ENCODE results near the gene IFNK.

The IFNK gene

DNA sequence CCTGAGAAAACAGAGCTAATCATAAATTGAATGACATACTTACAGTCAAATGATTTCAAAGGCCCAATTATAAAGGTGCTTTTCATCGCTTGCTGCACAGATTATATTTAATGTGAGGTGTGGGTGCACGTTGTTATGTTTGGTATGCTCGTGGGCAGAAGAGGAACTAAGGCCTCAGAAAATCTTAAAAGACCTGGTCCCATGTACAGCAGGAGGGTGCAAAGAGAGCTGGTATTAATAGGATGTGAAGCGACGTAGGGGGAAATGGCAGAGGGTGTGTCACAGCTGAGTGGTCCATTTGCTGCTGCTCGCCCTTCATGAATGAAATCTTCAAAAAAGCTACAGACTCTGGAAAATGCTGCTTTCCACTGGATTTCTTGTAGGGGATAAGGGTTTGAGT is 40.5 kb upstream of the IFNK start:
- Histone ChIP-seq H3K27me3 (replicated peaks in 2 of 5; ENCODE audit: control insufficient read depth in 4 of 5, insufficient read depth in 5 of 5, low read length in 4 of 5) (no peaks in the 10 kb centered on the region), H3K4me3 (ENCODE audit: control insufficient read depth in 1 of 7, extremely low read depth in 1 of 7, insufficient read depth in 4 of 7, low read depth in 2 of 7, low read length in 6 of 7) (no peak overlapping the region), H3K4me1 (ENCODE audit: control extremely low read depth in 1 of 4, control insufficient read depth in 4 of 4, insufficient read depth in 4 of 4, low read length in 3 of 4) (peaks cover 0 to 15% (median 4%) of the 10 kb centered on the region in 4 experiments), H3K9me3 (ENCODE audit: control extremely low read depth in 1 of 5, control insufficient read depth in 4 of 5, insufficient read depth in 2 of 5, low read depth in 1 of 5, low read length in 4 of 5) (peaks cover 0 to 7% (median 2%) of the 10 kb centered on the region in 5 experiments), H3K36me3 (ENCODE audit: control insufficient read depth in 4 of 4, insufficient read depth in 4 of 4, low read length in 3 of 4) (no peaks in the 10 kb centered on the region), H3K27ac (ENCODE audit: insufficient read depth in 1 of 2, low read depth in 1 of 2, low read length in 2 of 2, poor library complexity in 1 of 2, severe bottlenecking in 2 of 2) (no peak overlapping the region)
- 83% methylated on average over 5 of the region's 6 CpGs for WGBS (ENCODE audit: insufficient coverage)
- DNase-seq = no peak
- POLR2A ChIA-PET = no interaction called here
- CTCF ChIA-PET = interaction anchor here (1.4 to 1.5 kb wide), 3 partner anchors 8 to 48 kb away, joined by 4 to 5 read pairs (median 4); no protein-coding TSS in a partner anchor

DNA sequence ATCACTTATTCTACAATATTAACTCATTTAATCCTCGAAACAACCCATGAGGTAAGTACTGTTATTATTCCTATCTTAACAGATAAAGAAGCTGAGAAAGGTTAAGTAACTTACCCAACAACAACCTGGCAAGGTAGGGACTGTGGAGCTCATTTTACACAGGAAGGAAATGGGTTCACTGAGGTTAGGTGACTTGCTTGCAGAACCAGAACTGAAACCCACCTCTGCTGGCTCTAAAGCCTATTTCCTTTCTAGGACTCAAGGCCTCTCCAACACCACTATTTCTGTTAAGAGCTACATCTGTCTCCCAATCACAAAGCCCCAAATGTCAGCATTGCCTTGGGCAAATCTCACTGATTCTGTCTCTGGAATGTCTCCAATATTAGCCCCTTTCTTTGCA is 38.9 kb upstream of the IFNK start:
- no peak overlapping the region for H3K4me3 ChIP-seq (ENCODE audit: control insufficient read depth in 1 of 7, extremely low read depth in 1 of 7, insufficient read depth in 4 of 7, low read depth in 2 of 7, low read length in 6 of 7)
- peaks cover 0 to 10% (median 3%) of the 10 kb centered on the region in 4 experiments for H3K4me1 ChIP-seq (ENCODE audit: control extremely low read depth in 1 of 4, control insufficient read depth in 4 of 4, insufficient read depth in 4 of 4, low read length in 3 of 4)
- WGBS (ENCODE audit: insufficient coverage) = no CpG with 5 or more reads among the region's 1 CpG
- H3K9me3 ChIP-seq (ENCODE audit: control extremely low read depth in 1 of 5, control insufficient read depth in 4 of 5, insufficient read depth in 2 of 5, low read depth in 1 of 5, low read length in 4 of 5) = no peaks in the 10 kb centered on the region
- H3K36me3 ChIP-seq (ENCODE audit: control insufficient read depth in 4 of 4, insufficient read depth in 4 of 4, low read length in 3 of 4) = no peaks in the 10 kb centered on the region
- DNase-seq = no peak
- ChIA-PET POLR2A (no interaction called here), CTCF (interaction anchor here (0.7 to 1.3 kb wide), 2 partner anchors 53 to 152 kb away, joined by 3 read pairs; no protein-coding TSS in a partner anchor)
- H3K27ac ChIP-seq (ENCODE audit: insufficient read depth in 1 of 2, low read depth in 1 of 2, low read length in 2 of 2, poor library complexity in 1 of 2, severe bottlenecking in 2 of 2) = no peak overlapping the region
- H3K27me3 ChIP-seq (replicated peaks in 2 of 5; ENCODE audit: control insufficient read depth in 4 of 5, insufficient read depth in 5 of 5, low read length in 4 of 5) = no peaks in the 10 kb centered on the region

DNA sequence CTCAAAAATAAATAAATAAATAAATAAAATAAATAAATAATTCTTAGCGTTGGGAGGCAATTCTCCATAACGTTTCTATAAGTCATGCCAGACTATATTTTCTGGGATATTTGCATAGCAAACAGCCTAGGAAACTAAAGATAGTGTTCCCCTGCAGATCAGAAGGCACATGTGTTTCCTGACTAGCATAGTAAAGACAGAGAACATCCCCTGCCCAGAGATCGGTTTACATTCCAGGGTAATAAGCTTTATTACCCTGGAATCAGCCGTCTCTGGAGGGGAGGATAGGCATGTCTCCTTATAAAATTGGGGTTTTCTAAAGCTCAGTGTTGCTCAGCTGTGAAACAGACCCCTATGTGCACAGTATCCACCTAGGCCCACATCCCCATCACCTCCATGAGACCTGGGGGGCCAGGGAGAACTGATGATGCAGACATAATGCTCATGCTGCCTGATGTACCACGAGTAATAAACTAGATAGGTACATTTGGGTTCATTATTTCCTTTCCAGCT is 36.9 kb upstream of the IFNK start:
- Histone ChIP-seq H3K27me3 (replicated peaks in 2 of 5; ENCODE audit: control insufficient read depth in 4 of 5, insufficient read depth in 5 of 5, low read length in 4 of 5) (no peaks in the 10 kb centered on the region), H3K4me1 (ENCODE audit: control extremely low read depth in 1 of 4, control insufficient read depth in 4 of 4, insufficient read depth in 4 of 4, low read length in 3 of 4) (peaks cover 0 to 10% (median 5%) of the 10 kb centered on the region in 4 experiments), H3K27ac (ENCODE audit: insufficient read depth in 1 of 2, low read depth in 1 of 2, low read length in 2 of 2, poor library complexity in 1 of 2, severe bottlenecking in 2 of 2) (no peak overlapping the region), H3K9me3 (ENCODE audit: control extremely low read depth in 1 of 5, control insufficient read depth in 4 of 5, insufficient read depth in 2 of 5, low read depth in 1 of 5, low read length in 4 of 5) (no peaks in the 10 kb centered on the region), H3K36me3 (ENCODE audit: control insufficient read depth in 4 of 4, insufficient read depth in 4 of 4, low read length in 3 of 4) (no peaks in the 10 kb centered on the region), H3K4me3 (ENCODE audit: control insufficient read depth in 1 of 7, extremely low read depth in 1 of 7, insufficient read depth in 4 of 7, low read depth in 2 of 7, low read length in 6 of 7) (no peak overlapping the region)
- POLR2A ChIA-PET = interaction anchor here (0.6 kb wide), 1 partner anchor 109 kb away, joined by 3 read pairs; no protein-coding TSS in a partner anchor
- CTCF ChIA-PET = interaction anchor here (1.4 to 2.3 kb wide), 2 partner anchors 21 to 29 kb away, joined by 4 to 7 read pairs; no protein-coding TSS in a partner anchor
- DNase-seq = no peak
- WGBS (ENCODE audit: insufficient coverage) = 100% methylated on average over 2 of the region's 5 CpGs

DNA sequence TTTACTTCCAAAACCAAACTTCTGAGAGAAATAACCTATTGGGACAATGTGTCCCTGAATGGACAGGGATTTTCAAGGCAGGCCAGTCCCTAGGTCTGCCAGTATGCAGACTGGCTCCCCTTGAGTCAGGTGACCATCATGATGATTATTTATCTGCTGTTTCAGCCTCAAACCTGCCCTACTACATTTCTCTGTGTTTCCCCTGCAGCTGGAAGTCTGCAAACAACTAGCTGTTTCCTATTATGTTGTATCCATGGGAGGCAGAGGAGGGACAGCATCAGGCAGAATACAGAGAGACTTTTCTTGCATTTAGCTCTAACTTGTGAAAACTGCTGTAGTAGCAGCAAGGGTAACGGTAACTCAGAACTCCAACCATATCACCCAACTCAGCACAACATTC is 36.2 kb upstream of the IFNK start:
- H3K36me3 ChIP-seq (ENCODE audit: control insufficient read depth in 4 of 4, insufficient read depth in 4 of 4, low read length in 3 of 4) = no peaks in the 10 kb centered on the region
- no peaks in the 10 kb centered on the region for H3K9me3 ChIP-seq (ENCODE audit: control extremely low read depth in 1 of 5, control insufficient read depth in 4 of 5, insufficient read depth in 2 of 5, low read depth in 1 of 5, low read length in 4 of 5)
- ChIA-PET CTCF (interaction anchor here (2.3 kb wide), 1 partner anchor 28 kb away, joined by 7 read pairs; no protein-coding TSS in a partner anchor), POLR2A (interaction anchor here (0.6 kb wide), 1 partner anchor 110 kb away, joined by 3 read pairs; no protein-coding TSS in a partner anchor)
- 100% methylated on average over 1 of the region's 1 CpG for WGBS (ENCODE audit: insufficient coverage)
- H3K27me3 ChIP-seq (replicated peaks in 2 of 5; ENCODE audit: control insufficient read depth in 4 of 5, insufficient read depth in 5 of 5, low read length in 4 of 5) = no peaks in the 10 kb centered on the region
- no peak overlapping the region for H3K4me3 ChIP-seq (ENCODE audit: control insufficient read depth in 1 of 7, extremely low read depth in 1 of 7, insufficient read depth in 4 of 7, low read depth in 2 of 7, low read length in 6 of 7)
- peaks cover 0 to 10% (median 5%) of the 10 kb centered on the region in 4 experiments for H3K4me1 ChIP-seq (ENCODE audit: control extremely low read depth in 1 of 4, control insufficient read depth in 4 of 4, insufficient read depth in 4 of 4, low read length in 3 of 4)
- no peak overlapping the region for H3K27ac ChIP-seq (ENCODE audit: insufficient read depth in 1 of 2, low read depth in 1 of 2, low read length in 2 of 2, poor library complexity in 1 of 2, severe bottlenecking in 2 of 2)
- DNase-seq = no peak

DNA sequence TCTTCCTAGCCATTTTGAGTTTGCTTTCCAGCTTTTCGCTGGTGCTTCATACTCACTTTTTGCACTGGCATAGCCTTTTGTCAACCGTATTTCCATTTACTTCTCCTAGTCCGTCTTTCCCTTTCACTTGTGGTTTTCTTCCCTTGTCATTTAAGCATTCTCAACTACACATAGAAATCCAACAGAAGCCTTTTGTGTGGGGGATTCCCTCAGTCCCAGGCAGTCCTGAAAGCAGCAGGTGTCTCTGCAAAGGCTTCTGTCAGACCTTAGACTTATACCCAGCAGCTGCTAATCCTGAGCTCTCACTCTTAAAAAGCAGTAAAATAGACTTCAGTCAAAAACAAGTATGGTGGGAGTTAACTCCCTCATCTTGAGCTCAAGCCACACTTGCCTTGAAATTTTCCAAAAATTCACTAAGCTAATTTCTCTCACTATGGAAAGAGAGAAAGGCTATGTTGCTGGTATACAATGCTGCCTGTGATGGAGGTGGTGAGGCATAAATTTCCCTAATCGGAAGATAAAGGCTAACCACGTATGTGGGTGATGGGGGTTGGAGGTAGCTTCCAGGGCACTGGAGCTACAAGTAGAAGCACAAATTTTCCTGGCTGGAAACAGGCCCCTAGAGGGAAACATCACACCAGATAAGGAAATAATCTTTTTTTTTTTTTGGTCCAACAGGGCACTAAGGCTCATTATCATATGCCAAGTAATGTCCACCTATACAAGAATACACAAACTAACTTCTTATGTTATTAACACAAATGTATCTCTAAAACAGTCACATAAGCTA is 34.8 kb upstream of the IFNK start:
- no peak overlapping the region for H3K27ac ChIP-seq (ENCODE audit: insufficient read depth in 1 of 2, low read depth in 1 of 2, low read length in 2 of 2, poor library complexity in 1 of 2, severe bottlenecking in 2 of 2)
- WGBS (ENCODE audit: insufficient coverage) = 85% methylated on average over 5 of the region's 5 CpGs
- peaks cover 0 to 7% (median 4%) of the 10 kb centered on the region in 4 experiments for H3K4me1 ChIP-seq (ENCODE audit: control extremely low read depth in 1 of 4, control insufficient read depth in 4 of 4, insufficient read depth in 4 of 4, low read length in 3 of 4)
- H3K36me3 ChIP-seq (ENCODE audit: control insufficient read depth in 4 of 4, insufficient read depth in 4 of 4, low read length in 3 of 4) = no peaks in the 10 kb centered on the region
- H3K27me3 ChIP-seq (replicated peaks in 2 of 5; ENCODE audit: control insufficient read depth in 4 of 5, insufficient read depth in 5 of 5, low read length in 4 of 5) = no peaks in the 10 kb centered on the region
- H3K4me3 ChIP-seq (ENCODE audit: control insufficient read depth in 1 of 7, extremely low read depth in 1 of 7, insufficient read depth in 4 of 7, low read depth in 2 of 7, low read length in 6 of 7) = no peak overlapping the region
- peaks cover 0 to under 1% (median 0%) of the 10 kb centered on the region in 5 experiments for H3K9me3 ChIP-seq (ENCODE audit: control extremely low read depth in 1 of 5, control insufficient read depth in 4 of 5, insufficient read depth in 2 of 5, low read depth in 1 of 5, low read length in 4 of 5)
- CTCF ChIA-PET = interaction anchor here (0.7 to 1.3 kb wide), 2 partner anchors 11 to 15 kb away, joined by 3 read pairs; no protein-coding TSS in a partner anchor
- POLR2A ChIA-PET = no interaction called here
- peak in 2 of 3 donors; percentile 47 to 54 for DNase-seq

DNA sequence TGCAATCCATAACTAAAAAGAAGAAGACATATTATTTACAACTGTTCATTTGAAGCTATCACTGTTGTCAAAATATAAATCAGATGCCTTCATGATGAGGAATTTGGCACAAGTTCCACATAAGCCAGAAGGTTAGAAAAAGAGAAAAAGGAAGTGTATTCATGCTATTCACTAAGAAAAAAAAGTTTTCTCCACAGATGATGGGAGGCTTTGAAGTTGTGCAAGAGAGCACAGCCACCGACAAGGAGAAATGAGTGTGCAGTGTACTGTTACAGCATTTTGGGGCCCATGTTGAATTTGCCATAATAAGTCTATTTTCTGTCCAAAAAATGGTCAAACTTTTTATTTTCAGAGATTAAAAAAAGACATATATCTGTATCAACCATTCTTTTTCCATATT is 32.9 kb upstream of the IFNK start:
- Histone ChIP-seq H3K4me1 (ENCODE audit: control extremely low read depth in 1 of 4, control insufficient read depth in 4 of 4, insufficient read depth in 4 of 4, low read length in 3 of 4) (peaks cover 0 to 3% (median 1%) of the 10 kb centered on the region in 4 experiments), H3K36me3 (ENCODE audit: control insufficient read depth in 4 of 4, insufficient read depth in 4 of 4, low read length in 3 of 4) (no peaks in the 10 kb centered on the region), H3K4me3 (ENCODE audit: control insufficient read depth in 1 of 7, extremely low read depth in 1 of 7, insufficient read depth in 4 of 7, low read depth in 2 of 7, low read length in 6 of 7) (no peak overlapping the region), H3K27ac (ENCODE audit: insufficient read depth in 1 of 2, low read depth in 1 of 2, low read length in 2 of 2, poor library complexity in 1 of 2, severe bottlenecking in 2 of 2) (no peak overlapping the region), H3K27me3 (replicated peaks in 2 of 5; ENCODE audit: control insufficient read depth in 4 of 5, insufficient read depth in 5 of 5, low read length in 4 of 5) (no peaks in the 10 kb centered on the region), H3K9me3 (ENCODE audit: control extremely low read depth in 1 of 5, control insufficient read depth in 4 of 5, insufficient read depth in 2 of 5, low read depth in 1 of 5, low read length in 4 of 5) (peaks cover 0 to 3% (median 0%) of the 10 kb centered on the region in 5 experiments)
- DNase-seq = peak in 2 of 3 donors; percentile 69 to 76
- no CpG with 5 or more reads among the region's 1 CpG for WGBS (ENCODE audit: insufficient coverage)
- CTCF ChIA-PET = no interaction called here
- POLR2A ChIA-PET = no interaction called here

Data from common myeloid progenitor, CD34-positive (primary cell).